ENCODE measurements around the gene MCF2L. TPM values are rescaled to one million over a fixed set of nuclear protein-coding genes. Genes with fewer than 3 reads are reported as not detected.

MCF2L gene
- total RNA-seq, 2 donors from 2014 or later, result 37.4 to 74.8 TPM

DNA sequence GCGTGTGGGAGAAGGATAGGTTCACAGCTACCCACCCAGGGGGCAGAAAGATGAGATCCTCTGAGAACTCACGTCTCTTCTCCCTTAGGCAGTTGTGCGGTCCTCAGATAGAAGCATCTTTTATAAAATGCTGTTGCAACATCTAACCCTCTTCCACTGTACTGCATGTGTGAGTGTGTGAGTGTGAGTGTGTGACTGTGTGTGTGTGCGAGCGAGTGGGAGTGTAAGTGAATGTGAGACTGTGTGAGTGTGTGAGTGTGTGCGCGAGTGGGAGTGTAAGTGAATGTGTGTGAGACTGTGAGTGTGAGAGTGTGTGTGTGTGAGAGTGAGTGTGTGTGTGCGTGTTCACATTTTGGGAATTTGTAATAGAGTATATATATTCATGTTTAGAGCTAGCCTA, 81.0 kb downstream of the MCF2L start:
- Histone ChIP-seq H3K36me3 (replicated peaks in 1 of 2; ENCODE audit: insufficient read depth in 1 of 2, low read depth in 2 of 2) (peaks cover 0 to 3% of the 10 kb centered on the region in 2 donors), H3K9me3 (no peaks in the 10 kb centered on the region), H3K27ac (no peak overlapping the region), H3K27me3 (no peaks in the 10 kb centered on the region), H3K4me3 (no peak overlapping the region), H3K4me1 (no peaks in the 10 kb centered on the region)
- DNase-seq, result no peak
- TF ChIP-seq POLR2A (IDR thresholded peaks at IDR 0.05), result no peak
- TF ChIP-seq, protein P1, sequence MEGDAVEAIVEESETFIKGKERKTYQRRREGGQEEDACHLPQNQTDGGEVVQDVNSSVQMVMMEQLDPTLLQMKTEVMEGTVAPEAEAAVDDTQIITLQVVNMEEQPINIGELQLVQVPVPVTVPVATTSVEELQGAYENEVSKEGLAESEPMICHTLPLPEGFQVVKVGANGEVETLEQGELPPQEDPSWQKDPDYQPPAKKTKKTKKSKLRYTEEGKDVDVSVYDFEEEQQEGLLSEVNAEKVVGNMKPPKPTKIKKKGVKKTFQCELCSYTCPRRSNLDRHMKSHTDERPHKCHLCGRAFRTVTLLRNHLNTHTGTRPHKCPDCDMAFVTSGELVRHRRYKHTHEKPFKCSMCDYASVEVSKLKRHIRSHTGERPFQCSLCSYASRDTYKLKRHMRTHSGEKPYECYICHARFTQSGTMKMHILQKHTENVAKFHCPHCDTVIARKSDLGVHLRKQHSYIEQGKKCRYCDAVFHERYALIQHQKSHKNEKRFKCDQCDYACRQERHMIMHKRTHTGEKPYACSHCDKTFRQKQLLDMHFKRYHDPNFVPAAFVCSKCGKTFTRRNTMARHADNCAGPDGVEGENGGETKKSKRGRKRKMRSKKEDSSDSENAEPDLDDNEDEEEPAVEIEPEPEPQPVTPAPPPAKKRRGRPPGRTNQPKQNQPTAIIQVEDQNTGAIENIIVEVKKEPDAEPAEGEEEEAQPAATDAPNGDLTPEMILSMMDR (IDR thresholded peaks at IDR 0.05), result no peak
- intact Hi-C loops (cut with DNase I), result no loop called here
- 79 to 84% methylated on average over 8 of the region's 8 CpGs for WGBS, 2 donors
- no peak for ATAC-seq

DNA sequence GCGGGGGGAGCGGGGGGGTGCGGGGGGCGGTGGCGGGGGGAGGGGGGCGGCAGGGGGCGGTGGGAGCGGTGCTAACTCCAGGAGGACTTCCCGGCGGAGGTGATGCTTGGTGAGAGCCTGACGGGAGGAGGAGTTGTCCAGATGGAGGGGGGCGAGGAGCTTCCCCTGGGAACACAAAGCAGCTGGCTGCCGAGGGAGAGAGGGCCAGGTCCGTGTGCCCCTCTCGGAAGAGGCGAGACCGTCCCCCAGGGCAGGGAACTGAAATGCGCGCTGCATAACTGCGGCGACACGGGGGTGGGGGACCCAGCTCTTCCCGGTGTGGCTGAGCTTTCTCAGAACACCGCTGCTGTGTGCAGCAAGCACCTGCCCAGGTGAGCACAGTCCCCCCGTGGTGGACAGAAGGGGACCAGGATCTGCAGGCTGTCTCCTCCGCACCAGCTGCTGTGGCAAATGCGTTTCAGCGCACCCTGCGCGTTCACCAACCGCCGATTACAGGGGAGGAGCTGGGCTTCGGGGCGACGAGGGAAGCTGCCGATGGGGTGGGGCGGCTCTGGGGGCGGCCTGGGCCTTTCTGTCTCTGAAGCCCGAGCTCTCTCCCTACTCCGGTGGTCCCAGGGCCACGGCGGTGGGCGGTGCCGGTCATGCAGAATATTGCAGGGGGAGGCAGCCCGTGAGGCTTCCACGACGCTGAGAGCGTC, 81.9 kb downstream of the MCF2L start:
- ATAC-seq (no peak), DNase-seq (no peak)
- H3K27ac ChIP-seq, result no peak overlapping the region
- TF ChIP-seq, protein P1 (IDR thresholded peaks at IDR 0.05), result no peak
- no peak for TF ChIP-seq POLR2A (IDR thresholded peaks at IDR 0.05)
- WGBS, 2 donors, result 76 to 82% methylated on average over 42 to 43 of the region's 48 CpGs
- H3K27me3 ChIP-seq, result no peaks in the 10 kb centered on the region
- H3K9me3 ChIP-seq, result no peaks in the 10 kb centered on the region
- intact Hi-C loops (cut with DNase I), result no loop called here
- H3K36me3 ChIP-seq (replicated peaks in 1 of 2; ENCODE audit: insufficient read depth in 1 of 2, low read depth in 2 of 2), result peaks cover 0 to under 1% of the 10 kb centered on the region in 2 donors
- H3K4me3 ChIP-seq, result no peak overlapping the region
- H3K4me1 ChIP-seq, result no peaks in the 10 kb centered on the region

DNA sequence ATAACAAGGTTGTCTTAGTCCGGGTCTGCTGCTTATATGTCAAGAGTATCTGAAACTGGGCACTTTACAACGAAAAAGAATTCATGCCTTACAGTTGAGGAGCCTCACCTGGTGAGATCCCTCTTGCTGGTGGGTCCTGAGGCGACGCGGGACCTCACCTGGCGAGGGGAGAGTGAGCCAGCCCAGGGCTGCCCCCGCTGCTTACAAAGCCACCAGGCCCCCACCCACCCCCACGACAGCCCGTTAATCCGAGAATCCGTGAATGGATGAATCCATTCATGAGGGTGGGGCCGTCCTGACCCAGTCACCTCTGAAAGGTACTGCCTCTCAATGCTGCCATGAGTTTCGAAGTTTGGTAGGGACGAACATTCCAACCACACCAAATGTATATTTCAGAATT, 82.6 kb downstream of the MCF2L start:
- H3K9me3 ChIP-seq, result no peaks in the 10 kb centered on the region
- no peak for TF ChIP-seq POLR2A (IDR thresholded peaks at IDR 0.05)
- TF ChIP-seq, protein P1 (IDR thresholded peaks at IDR 0.05), result no peak
- intact Hi-C loops (cut with DNase I), result no loop called here
- DNase-seq (no peak), ATAC-seq (no peak)
- H3K4me3 ChIP-seq, result no peak overlapping the region
- 86 to 92% methylated on average over 14 of the region's 14 CpGs for WGBS, 2 donors
- no peak overlapping the region for H3K27ac ChIP-seq
- H3K27me3 ChIP-seq, result no peaks in the 10 kb centered on the region
- no peaks in the 10 kb centered on the region for H3K36me3 ChIP-seq (replicated peaks in 1 of 2; ENCODE audit: insufficient read depth in 1 of 2, low read depth in 2 of 2)
- H3K4me1 ChIP-seq, result no peaks in the 10 kb centered on the region

DNA sequence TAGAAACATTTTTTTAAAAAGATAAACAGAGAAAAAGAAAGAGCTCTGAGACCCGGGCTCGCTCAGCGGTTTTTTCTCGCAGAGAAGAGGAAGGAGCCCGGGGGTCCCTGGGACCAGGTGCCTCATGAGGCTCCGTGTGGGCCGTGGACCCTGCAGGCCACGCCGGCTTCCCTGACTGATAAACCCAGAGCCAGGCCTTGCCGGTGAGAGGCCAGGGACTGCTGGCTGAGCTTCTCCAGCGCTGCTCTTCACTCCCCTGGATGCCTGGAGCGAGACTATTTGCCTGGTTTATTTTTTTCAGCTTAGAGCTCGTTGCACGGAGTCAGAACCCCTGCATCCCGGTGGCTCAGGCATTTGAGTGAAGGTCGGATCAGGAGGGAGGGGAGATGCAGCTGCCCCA, 83.2 kb downstream of the MCF2L start:
- no peak for ATAC-seq
- no peaks in the 10 kb centered on the region for H3K9me3 ChIP-seq
- WGBS, 2 donors, result 81 to 85% methylated on average over 16 of the region's 16 CpGs
- intact Hi-C loops (cut with DNase I), result no loop called here
- H3K36me3 ChIP-seq (replicated peaks in 1 of 2; ENCODE audit: insufficient read depth in 1 of 2, low read depth in 2 of 2), result no peaks in the 10 kb centered on the region
- DNase-seq, result no peak
- H3K4me1 ChIP-seq, result no peaks in the 10 kb centered on the region
- no peak overlapping the region for H3K4me3 ChIP-seq
- H3K27me3 ChIP-seq, result no peaks in the 10 kb centered on the region
- TF ChIP-seq, protein P1 (IDR thresholded peaks at IDR 0.05), result no peak
- no peak for TF ChIP-seq POLR2A (IDR thresholded peaks at IDR 0.05)
- H3K27ac ChIP-seq, result no peak overlapping the region

DNA sequence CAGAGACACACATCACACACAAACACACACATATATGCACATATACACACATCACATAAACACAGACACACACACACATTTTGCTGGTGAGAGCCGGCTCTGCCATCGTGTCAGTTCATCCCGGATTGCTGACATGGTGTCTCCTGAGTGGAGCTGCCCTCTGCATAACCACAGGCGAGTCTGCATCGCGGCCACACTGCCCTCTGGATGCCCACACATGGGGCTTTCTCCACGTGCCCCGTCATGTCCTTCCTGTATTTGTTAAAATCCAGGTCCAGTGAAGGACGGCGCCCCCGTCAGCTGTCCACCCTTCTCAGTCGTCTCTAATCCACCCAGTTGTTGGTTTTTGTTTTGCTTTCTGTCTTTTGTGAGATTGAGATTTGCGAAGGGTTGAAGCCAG, 84.0 kb downstream of the MCF2L start:
- no peak for ATAC-seq
- 85 to 87% methylated on average over 13 of the region's 13 CpGs for WGBS, 2 donors
- no peak for DNase-seq
- no peak for TF ChIP-seq POLR2A (IDR thresholded peaks at IDR 0.05)
- TF ChIP-seq, protein P1 (IDR thresholded peaks at IDR 0.05), result no peak
- Histone ChIP-seq H3K27me3 (no peaks in the 10 kb centered on the region), H3K4me1 (no peaks in the 10 kb centered on the region), H3K9me3 (no peaks in the 10 kb centered on the region), H3K36me3 (replicated peaks in 1 of 2; ENCODE audit: insufficient read depth in 1 of 2, low read depth in 2 of 2) (no peaks in the 10 kb centered on the region), H3K27ac (no peak overlapping the region), H3K4me3 (no peak overlapping the region)
- intact Hi-C loops (cut with DNase I), result no loop called here

All from body of pancreas (tissue), 4 donors.